ENCODE results near the gene POLR3K. TPM values are rescaled to one million over a fixed set of nuclear protein-coding genes. Genes with fewer than 3 reads are reported as not detected.

The POLR3K gene
- total RNA-seq, 1 experiment from 2014 or later, result 29.1 TPM

DNA sequence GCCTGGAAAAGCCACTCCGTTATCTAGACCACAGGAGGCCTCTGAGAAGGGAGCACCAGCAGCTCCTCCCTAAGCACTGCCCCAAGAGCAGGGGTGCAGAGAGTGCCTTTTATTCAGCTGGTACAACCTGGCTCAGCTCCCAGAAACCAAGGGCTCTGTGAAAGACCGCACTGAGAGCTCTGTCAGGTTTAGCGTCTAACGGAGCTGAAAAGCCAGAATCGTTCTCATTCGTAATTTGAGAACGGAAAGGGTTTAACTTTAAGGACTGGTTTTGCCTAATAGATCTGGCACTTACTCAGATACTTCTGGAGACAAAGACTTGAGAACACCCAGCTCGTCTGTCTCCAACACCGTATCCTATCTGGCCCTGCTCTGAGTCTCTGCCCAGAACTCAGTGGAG is 38.1 kb upstream of the POLR3K start:
- Mint-ChIP-seq H3K27ac (ENCODE audit: unreplicated experiment) (no peak overlapping the region), H3K4me1 (ENCODE audit: low read depth, unreplicated experiment) (no peaks in the 10 kb centered on the region), H3K9me3 (ENCODE audit: low read depth, unreplicated experiment) (no peaks in the 10 kb centered on the region), H3K36me3 (ENCODE audit: insufficient read depth, unreplicated experiment) (peaks cover 52% of the 10 kb centered on the region), H3K27me3 (ENCODE audit: unreplicated experiment) (no peaks in the 10 kb centered on the region), H3K4me3 (ENCODE audit: low read depth, unreplicated experiment) (no peak overlapping the region)
- intact Hi-C loops (cut with micrococcal nuclease; ENCODE audit: unreplicated experiment), result no loop called here
- TF ChIP-seq, protein P1, sequence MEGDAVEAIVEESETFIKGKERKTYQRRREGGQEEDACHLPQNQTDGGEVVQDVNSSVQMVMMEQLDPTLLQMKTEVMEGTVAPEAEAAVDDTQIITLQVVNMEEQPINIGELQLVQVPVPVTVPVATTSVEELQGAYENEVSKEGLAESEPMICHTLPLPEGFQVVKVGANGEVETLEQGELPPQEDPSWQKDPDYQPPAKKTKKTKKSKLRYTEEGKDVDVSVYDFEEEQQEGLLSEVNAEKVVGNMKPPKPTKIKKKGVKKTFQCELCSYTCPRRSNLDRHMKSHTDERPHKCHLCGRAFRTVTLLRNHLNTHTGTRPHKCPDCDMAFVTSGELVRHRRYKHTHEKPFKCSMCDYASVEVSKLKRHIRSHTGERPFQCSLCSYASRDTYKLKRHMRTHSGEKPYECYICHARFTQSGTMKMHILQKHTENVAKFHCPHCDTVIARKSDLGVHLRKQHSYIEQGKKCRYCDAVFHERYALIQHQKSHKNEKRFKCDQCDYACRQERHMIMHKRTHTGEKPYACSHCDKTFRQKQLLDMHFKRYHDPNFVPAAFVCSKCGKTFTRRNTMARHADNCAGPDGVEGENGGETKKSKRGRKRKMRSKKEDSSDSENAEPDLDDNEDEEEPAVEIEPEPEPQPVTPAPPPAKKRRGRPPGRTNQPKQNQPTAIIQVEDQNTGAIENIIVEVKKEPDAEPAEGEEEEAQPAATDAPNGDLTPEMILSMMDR (IDR thresholded peaks at IDR 0.05; ENCODE audit: unreplicated experiment), result no peak
- CTCF ChIA-PET, result interaction anchor here (0.6 to 1.4 kb wide), 2 partner anchors 16 to 30 kb away, joined by 3 to 4 read pairs; no protein-coding TSS in a partner anchor
- DNase-seq, result no peak
- BruUV-seq (replicated peaks), result no TSS peak

DNA sequence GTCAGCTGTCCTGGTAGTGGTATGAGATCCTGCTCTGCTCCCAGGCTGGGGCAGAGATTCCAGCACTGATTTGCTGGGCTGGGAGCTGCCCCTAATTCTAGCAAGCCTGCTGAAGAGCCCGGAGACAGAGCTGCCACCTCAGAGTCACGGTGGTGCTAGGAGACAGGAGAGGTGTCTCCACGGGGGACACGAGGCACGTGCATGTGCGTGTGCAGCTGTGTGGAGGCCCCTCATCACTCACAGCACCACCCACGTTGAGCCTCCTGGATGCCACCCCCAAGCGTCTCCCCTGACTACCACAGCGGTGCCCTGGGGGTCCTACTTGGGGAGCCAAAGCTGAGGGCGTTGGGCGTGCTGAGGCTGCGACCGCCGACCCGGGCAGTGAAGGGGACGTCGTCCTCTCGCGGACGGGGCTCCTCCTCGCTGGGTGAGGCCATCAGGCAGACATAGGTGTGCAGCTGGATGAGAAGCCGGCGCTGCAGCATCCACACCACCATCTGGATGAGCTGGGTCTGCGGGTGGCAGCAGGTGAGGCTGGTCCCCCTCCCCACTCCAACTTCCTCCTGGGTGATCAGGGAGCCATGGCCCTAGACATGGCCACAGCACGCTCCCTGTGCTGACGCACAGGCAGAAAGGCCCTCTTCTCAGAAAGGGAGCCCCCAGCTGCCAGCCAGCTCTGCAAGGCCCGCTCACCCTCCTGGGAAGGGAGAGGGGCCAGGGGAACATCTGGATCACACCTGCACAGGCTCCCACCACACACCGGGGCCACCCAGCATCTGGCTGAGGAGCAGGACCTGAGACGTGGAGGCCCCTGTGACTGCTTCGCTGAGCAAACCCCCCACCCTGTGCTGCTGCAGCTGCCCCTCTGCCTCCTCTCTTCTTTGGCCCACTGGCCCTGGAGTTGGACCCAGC is 36.2 kb upstream of the POLR3K start:
- intact Hi-C loops (cut with micrococcal nuclease; ENCODE audit: unreplicated experiment), result no loop called here
- no peaks in the 10 kb centered on the region for H3K27me3 Mint-ChIP-seq (ENCODE audit: unreplicated experiment)
- H3K27ac Mint-ChIP-seq (ENCODE audit: unreplicated experiment), result no peak overlapping the region
- H3K9me3 Mint-ChIP-seq (ENCODE audit: low read depth, unreplicated experiment), result no peaks in the 10 kb centered on the region
- H3K4me1 Mint-ChIP-seq (ENCODE audit: low read depth, unreplicated experiment), result peaks cover 3% of the 10 kb centered on the region
- BruUV-seq (replicated peaks), result no TSS peak
- no peak overlapping the region for H3K4me3 Mint-ChIP-seq (ENCODE audit: low read depth, unreplicated experiment)
- CTCF ChIA-PET, result interaction anchor here (1.4 kb wide), 1 partner anchor 17 kb away, joined by 3 read pairs; no protein-coding TSS in a partner anchor
- no peak for DNase-seq
- peaks cover 58% of the 10 kb centered on the region for H3K36me3 Mint-ChIP-seq (ENCODE audit: insufficient read depth, unreplicated experiment)
- TF ChIP-seq, protein P1 (IDR thresholded peaks at IDR 0.05; ENCODE audit: unreplicated experiment), result no peak

DNA sequence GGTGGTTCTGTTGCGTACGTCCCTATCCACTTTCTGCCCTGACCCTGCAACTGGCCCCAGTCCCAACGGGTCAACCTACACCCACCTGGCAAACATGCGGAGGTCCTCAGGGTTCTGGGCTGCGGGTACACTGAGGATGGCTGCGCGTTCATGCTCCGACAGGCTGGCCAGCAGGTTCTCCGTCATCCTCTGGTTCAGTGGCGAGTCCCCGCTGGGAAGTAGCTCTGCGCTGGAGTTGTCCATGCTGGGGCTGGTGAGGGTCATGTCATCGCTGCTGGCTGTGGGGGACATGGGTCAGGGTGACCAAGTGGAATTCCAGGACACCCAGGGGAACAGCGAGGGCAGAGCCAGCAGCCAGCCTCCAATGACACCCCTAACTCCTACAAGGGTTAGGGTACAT is 35.2 kb upstream of the POLR3K start:
- Mint-ChIP-seq H3K4me1 (ENCODE audit: low read depth, unreplicated experiment) (peaks cover 13% of the 10 kb centered on the region), H3K9me3 (ENCODE audit: low read depth, unreplicated experiment) (no peaks in the 10 kb centered on the region), H3K4me3 (ENCODE audit: low read depth, unreplicated experiment) (no peak overlapping the region), H3K27ac (ENCODE audit: unreplicated experiment) (no peak overlapping the region), H3K27me3 (ENCODE audit: unreplicated experiment) (no peaks in the 10 kb centered on the region), H3K36me3 (ENCODE audit: insufficient read depth, unreplicated experiment) (peaks cover 66% of the 10 kb centered on the region)
- BruUV-seq (replicated peaks), result no TSS peak
- intact Hi-C loops (cut with micrococcal nuclease; ENCODE audit: unreplicated experiment), result no loop called here
- no peak for DNase-seq
- TF ChIP-seq, protein P1 (IDR thresholded peaks at IDR 0.05; ENCODE audit: unreplicated experiment), result no peak
- CTCF ChIA-PET, result no interaction called here

DNA sequence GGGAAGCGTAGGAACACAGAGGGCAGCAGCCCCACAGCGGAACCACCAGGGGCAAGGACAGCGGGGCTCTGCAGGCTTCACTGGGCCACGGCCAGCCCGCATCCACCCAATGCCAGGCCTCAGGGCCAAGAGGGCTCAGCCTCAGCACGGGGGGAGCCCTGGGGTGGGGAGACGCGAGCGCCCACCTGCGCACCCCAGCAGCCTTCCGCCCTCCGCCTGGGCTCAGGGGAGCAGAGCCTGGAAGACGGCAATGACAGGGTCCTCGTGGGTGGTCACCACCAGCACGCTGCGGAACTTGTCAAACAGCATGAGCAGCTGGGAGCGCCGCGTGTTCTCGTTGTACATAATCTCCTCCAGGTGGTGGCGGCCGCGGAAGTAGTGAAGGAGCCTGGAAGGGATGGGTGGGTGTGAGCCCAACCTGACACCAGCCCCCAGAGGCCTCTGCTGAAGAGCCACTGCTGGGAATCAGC is 33.1 kb upstream of the POLR3K start:
- peaks cover 71% of the 10 kb centered on the region for H3K36me3 Mint-ChIP-seq (ENCODE audit: insufficient read depth, unreplicated experiment)
- no peaks in the 10 kb centered on the region for H3K9me3 Mint-ChIP-seq (ENCODE audit: low read depth, unreplicated experiment)
- intact Hi-C loops (cut with micrococcal nuclease; ENCODE audit: unreplicated experiment), result no loop called here
- H3K27me3 Mint-ChIP-seq (ENCODE audit: unreplicated experiment), result no peaks in the 10 kb centered on the region
- DNase-seq, result no peak
- BruUV-seq (replicated peaks), result no TSS peak
- TF ChIP-seq, protein P1 (IDR thresholded peaks at IDR 0.05; ENCODE audit: unreplicated experiment), result no peak
- no peak overlapping the region for H3K27ac Mint-ChIP-seq (ENCODE audit: unreplicated experiment)
- CTCF ChIA-PET, result no interaction called here
- H3K4me3 Mint-ChIP-seq (ENCODE audit: low read depth, unreplicated experiment), result no peak overlapping the region
- peaks cover 18% of the 10 kb centered on the region for H3K4me1 Mint-ChIP-seq (ENCODE audit: low read depth, unreplicated experiment)
